NCI-H460 (cell line): ENCODE results near the gene SRCIN1. TPM values are rescaled to one million over a fixed set of nuclear protein-coding genes. Genes with fewer than 3 reads are reported as not detected.

ENCODE experiments used
- DNase-seq: peaks from one replicate; pipeline ENCODE4 v3.0.0-alpha.2; 2016; ENCODE audit warnings: low read depth; ENCODE audit errors: extremely low read depth
- total RNA-seq: library from RNA; depleted of rRNA; stranded (reverse); fragments of >200 nt; shearing (Covaris generic); gene quantifications from 2 replicates; pipeline ENCODE4 v1.2.3, GENCODE V29; 2014

Gene SRCIN1
- total RNA-seq, 1 experiment from 2014 or later: 3.0 TPM

- DNase-seq: no peak
Measured at GRCh38 chr17:38601539-38602351, 4.0 kb downstream of the SRCIN1 start.

GRCh38 chr17:38600906-38601305 is 4.8 kb downstream of the SRCIN1 start:
- no peak for DNase-seq

GRCh38 chr17:38600416-38600815 is 5.3 kb downstream of the SRCIN1 start:
- DNase-seq: no peak

GRCh38 chr17:38599398-38599856 is 6.3 kb downstream of the SRCIN1 start:
- no peak for DNase-seq

- DNase-seq: no peak
Measured at GRCh38 chr17:38598995-38599394, 6.8 kb downstream of the SRCIN1 start.

GRCh38 chr17:38598536-38598935 is 7.2 kb downstream of the SRCIN1 start:
- peak; percentile 65 for DNase-seq

GRCh38 chr17:38597375-38597774 is 8.4 kb downstream of the SRCIN1 start:
- DNase-seq: no peak

- DNase-seq: no peak
Measured at GRCh38 chr17:38596651-38597050, 9.1 kb downstream of the SRCIN1 start.

- no peak for DNase-seq
Measured at GRCh38 chr17:38595892-38596291, 9.9 kb downstream of the SRCIN1 start.

- DNase-seq: no peak
Measured at GRCh38 chr17:38594152-38594551, 11.6 kb downstream of the SRCIN1 start.

GRCh38 chr17:38592487-38592886 is 13.3 kb downstream of the SRCIN1 start:
- no peak for DNase-seq

GRCh38 chr17:38591759-38592241 is 14.0 kb downstream of the SRCIN1 start:
- DNase-seq: no peak

- DNase-seq: no peak
Measured at GRCh38 chr17:38590988-38591758, 14.6 kb downstream of the SRCIN1 start.

- no peak for DNase-seq
Measured at GRCh38 chr17:38589462-38590114, 16.2 kb downstream of the SRCIN1 start.

GRCh38 chr17:38588788-38589174 is 17.0 kb downstream of the SRCIN1 start:
- no peak for DNase-seq

GRCh38 chr17:38587947-38588787 is 17.6 kb downstream of the SRCIN1 start:
- no peak for DNase-seq

- DNase-seq: no peak
Measured at GRCh38 chr17:38587203-38587602, 18.5 kb downstream of the SRCIN1 start.

GRCh38 chr17:38586788-38587187 is 19.0 kb downstream of the SRCIN1 start:
- no peak for DNase-seq

- no peak for DNase-seq
Measured at GRCh38 chr17:38585918-38586529, 19.7 kb downstream of the SRCIN1 start.
